Neutrophil (primary cell): ENCODE data around the gene SPANXB1.
"Not testable (repeated sequence)": the region's sequence is repeated elsewhere in the genome, so short reads cannot be mapped to it uniquely, and the experiment has no call there.

Experiments
- H3K27ac ChIP-seq: fragments of 200-600 bp; sonication (generic); 2 replicates; pipeline ENCODE4 v1.5.1; 2016; ENCODE audit warnings: mild to moderate bottlenecking, moderate library complexity
- H3K27me3 ChIP-seq: fragments of 200-600 bp; sonication (generic); 2 replicates; pipeline ENCODE4 v1.6.0; 2016; ENCODE audit warnings: mild to moderate bottlenecking
- H3K36me3 ChIP-seq: fragments of 200-600 bp; sonication (generic); 2 replicates; pipeline ENCODE4 v1.5.1; 2017
- H3K4me1 ChIP-seq, 2 experiments: fragments of 200-600 bp in 1 of 2; sonication (generic) in 1 of 2; 1 replicate in 1 of 2; 2 replicates in 1 of 2; pipeline versions ENCODE4 v1.5.1 to v1.6.1; 2013 to 2016; ENCODE audit warnings: low read depth in 1 of 2, low read length in 1 of 2, mild to moderate bottlenecking in 1 of 2, moderate library complexity in 1 of 2; ENCODE audit not compliant: control insufficient read depth in 1 of 2, insufficient read depth in 1 of 2
- H3K4me3 ChIP-seq, 2 experiments: fragments of 200-600 bp in 1 of 2; sonication (generic) in 1 of 2; 1 replicate in 1 of 2; 2 replicates in 1 of 2; pipeline ENCODE4 v1.5.1; 2013 to 2016; ENCODE audit warnings: low read depth in 1 of 2, low read length in 1 of 2, mild to moderate bottlenecking in 1 of 2, moderate library complexity in 1 of 2
- H3K9me3 ChIP-seq: fragments of 200-600 bp; sonication (generic); 2 replicates; pipeline ENCODE4 v1.5.1; 2016

SPANXB1 gene

GRCh38 chrX:141052098-141052497 lies 49.7 kb downstream of the SPANXB1 start:
- not testable (repeated sequence) for H3K27me3 ChIP-seq, H3K27ac ChIP-seq, H3K9me3 ChIP-seq, H3K4me1 ChIP-seq, H3K36me3 ChIP-seq, H3K4me3 ChIP-seq
